Esophagus muscularis mucosa (tissue), 4 donors: ENCODE results near the gene MMP15. TPM values are rescaled to one million over a fixed set of nuclear protein-coding genes. Genes with fewer than 3 reads are reported as not detected.
"Not testable (repeated sequence)": the region's sequence is repeated elsewhere in the genome, so short reads cannot be mapped to it uniquely, and the experiment has no call there.

Experiments
- DNase-seq: peaks from one replicate; pipeline ENCODE4 v3.0.0-alpha.2; 2017; ENCODE audit errors: extremely low spot score
- H3K27ac ChIP-seq, 4 donors: fragments of 200-600 bp; sonication (generic); replicated peaks in 1 of 4; 1 replicate in 3 of 4; 2 replicates in 1 of 4; pipeline ENCODE4 v1.5.1; 2016 to 2019; ENCODE audit warnings: mild to moderate bottlenecking in 1 of 4
- H3K27me3 ChIP-seq, 4 donors: fragments of 200-600 bp; sonication (generic); one replicate each; pipeline versions ENCODE4 v1.5.1 to v1.6.0; 2016 to 2019
- H3K36me3 ChIP-seq, 4 donors: fragments of 200-600 bp; sonication (generic); one replicate each; pipeline ENCODE4 v1.5.1; 2016 to 2019
- H3K4me1 ChIP-seq, 4 donors: fragments of 200-600 bp; sonication (generic); one replicate each; pipeline ENCODE4 v1.5.1; 2016 to 2019
- H3K4me3 ChIP-seq, 4 donors: fragments of 200-600 bp; sonication (generic); 1 replicate in 2 of 4; 2 replicates in 2 of 4; pipeline ENCODE4 v1.5.1; 2016 to 2019; ENCODE audit warnings: mild to moderate bottlenecking in 4 of 4, moderate library complexity in 1 of 4
- H3K9me3 ChIP-seq, 4 donors: fragments of 200-600 bp; sonication (generic); 1 replicate in 3 of 4; 2 replicates in 1 of 4; pipeline ENCODE4 v1.5.1; 2016 to 2019
- CTCF ChIP-seq, 3 experiments: fragments of 200-600 bp in 2 of 3; fragments of 450-650 bp in 1 of 3; sonication (generic) in 2 of 3; IDR thresholded peaks; one replicate each; pipeline ENCODE4 v1.5.1; 2017 to 2019; ENCODE audit warnings: antibody characterized with exemption in 3 of 3, mild to moderate bottlenecking in 2 of 3, moderate library complexity in 1 of 3
- EP300 ChIP-seq: sonication (generic); formaldehyde crosslinking; IDR thresholded peaks from one replicate; pipeline ENCODE4 v1.6.1; 2017; ENCODE audit warnings: antibody characterized with exemption
- POLR2A ChIP-seq: fragments of 450-650 bp; IDR thresholded peaks from one replicate; pipeline ENCODE4 v1.6.1; 2017; ENCODE audit warnings: antibody characterized with exemption, moderate library complexity, mild to moderate bottlenecking, low read depth
- POLR2AphosphoS5 ChIP-seq, 2 donors: sonication (generic); formaldehyde crosslinking; IDR thresholded peaks; one replicate each; pipeline ENCODE4 v1.6.1; 2017; ENCODE audit warnings: antibody characterized with exemption in 2 of 2
- WGBS: methylation state at CpG from one replicate; pipeline ENCODE4 v1.1.5; 2018; 5-methylcytosine and 5-hydroxymethylcytosine counted together
- intact Hi-C: fragments of 100-400 bp; cut with DNase I; formaldehyde crosslinking; loops from one replicate; pipeline ENCODE4 v1.15.1; 2023
- total RNA-seq, 4 donors: library from RNA; depleted of rRNA; stranded (reverse); fragments of >200 nt; gene quantifications; one replicate each; pipeline versions ENCODE4 v1.1.0 to v1.2.1, GENCODE V29; 2016

Gene MMP15
- total RNA-seq, 4 donors from 2014 or later: 3.8 to 16.3 (median 8.7) TPM

- intact Hi-C loops: no loop called here
- 59% methylated on average over 9 of the region's 9 CpGs for WGBS
- Histone ChIP-seq H3K9me3 (no peaks in the 10 kb centered on the region), H3K36me3 (no peaks in the 10 kb centered on the region), H3K27ac (no peak overlapping the region), H3K27me3 (no peaks in the 10 kb centered on the region), H3K4me3 (no peak overlapping the region), H3K4me1 (peaks cover 0 to 6% (median 0%) of the 10 kb centered on the region in 4 donors)
- TF ChIP-seq POLR2A (no peak), POLR2AphosphoS5 (IDR thresholded peaks at IDR 0.05) (no peak), CTCF (IDR thresholded peaks at IDR 0.05) (no peak), EP300 (no peak)
- no peak for DNase-seq
These were observed 62.5 kb downstream of the MMP15 start for GRCh38 chr16:58088091-58088490.

GRCh38 chr16:58090396-58090795 is 64.8 kb downstream of the MMP15 start:
- intact Hi-C loops, H3K9me3 ChIP-seq, H3K36me3 ChIP-seq, H3K27ac ChIP-seq, H3K4me1 ChIP-seq, H3K27me3 ChIP-seq, DNase-seq, H3K4me3 ChIP-seq: not testable (repeated sequence)
- 97% methylated on average over 3 of the region's 3 CpGs for WGBS

GRCh38 chr16:58094026-58094425 is 68.5 kb downstream of the MMP15 start:
- Histone ChIP-seq H3K9me3 (no peaks in the 10 kb centered on the region), H3K4me3 (no peak overlapping the region), H3K27ac (no peak overlapping the region), H3K4me1 (peaks cover 3 to 13% (median 10%) of the 10 kb centered on the region in 4 donors), H3K36me3 (no peaks in the 10 kb centered on the region), H3K27me3 (peaks cover 0 to 27% (median 0%) of the 10 kb centered on the region in 4 donors)
- DNase-seq: no peak
- WGBS: 89% methylated on average over 5 of the region's 5 CpGs
- no peak for TF ChIP-seq POLR2A
- no peak for TF ChIP-seq EP300
- TF ChIP-seq POLR2AphosphoS5 (IDR thresholded peaks at IDR 0.05): no peak
- no peak for TF ChIP-seq CTCF (IDR thresholded peaks at IDR 0.05)
- intact Hi-C loops: no loop called here

- peaks cover 0 to 27% (median 0%) of the 10 kb centered on the region in 4 donors for H3K27me3 ChIP-seq
- intact Hi-C loops: no loop called here
- TF ChIP-seq CTCF (IDR thresholded peaks at IDR 0.05) (no peak), EP300 (no peak), POLR2AphosphoS5 (IDR thresholded peaks at IDR 0.05) (no peak), POLR2A (no peak)
- WGBS: 84% methylated on average over 5 of the region's 15 CpGs
- no peak overlapping the region for H3K4me3 ChIP-seq
- peaks cover 3 to 13% (median 10%) of the 10 kb centered on the region in 4 donors for H3K4me1 ChIP-seq
- DNase-seq: no peak
- H3K9me3 ChIP-seq: no peaks in the 10 kb centered on the region
- H3K27ac ChIP-seq: no peak overlapping the region
- no peaks in the 10 kb centered on the region for H3K36me3 ChIP-seq
These were observed 69.4 kb downstream of the MMP15 start for GRCh38 chr16:58094791-58095574.

GRCh38 chr16:58095575-58095960 is 70.0 kb downstream of the MMP15 start:
- H3K4me3 ChIP-seq, H3K36me3 ChIP-seq, H3K27ac ChIP-seq, intact Hi-C loops, H3K9me3 ChIP-seq, DNase-seq: not testable (repeated sequence)
- Histone ChIP-seq H3K4me1 (peaks cover 3 to 13% (median 10%) of the 10 kb centered on the region in 4 donors), H3K27me3 (peaks cover 0 to 27% (median 0%) of the 10 kb centered on the region in 4 donors)
- 76% methylated on average over 6 of the region's 6 CpGs for WGBS

- Histone ChIP-seq H3K27me3 (peaks cover 0 to 27% (median 0%) of the 10 kb centered on the region in 4 donors), H3K27ac (no peak overlapping the region), H3K4me3 (no peak overlapping the region), H3K9me3 (no peaks in the 10 kb centered on the region), H3K4me1 (peaks cover 3 to 13% (median 10%) of the 10 kb centered on the region in 4 donors), H3K36me3 (no peaks in the 10 kb centered on the region)
- no peak for DNase-seq
- TF ChIP-seq CTCF (IDR thresholded peaks at IDR 0.05) (no peak), POLR2A (no peak), EP300 (no peak), POLR2AphosphoS5 (IDR thresholded peaks at IDR 0.05) (no peak)
- intact Hi-C loops: no loop called here
- WGBS: 41% methylated on average over 2 of the region's 2 CpGs
These were observed 70.7 kb downstream of the MMP15 start for GRCh38 chr16:58096249-58096648.
